ENCODE measurements around the gene HPSE2. TPM values are rescaled to one million over a fixed set of nuclear protein-coding genes. Genes with fewer than 3 reads are reported as not detected.

Gene HPSE2
- total RNA-seq, 1 donor from 2014 or later = not detected

- peak; percentile 43 for DNase-seq (ENCODE audit: low read depth)
- Histone ChIP-seq H3K36me3 (ENCODE audit: control insufficient read depth, insufficient read depth, low read length) (no peaks in the 10 kb centered on the region), H3K4me3 (ENCODE audit: low read depth, low read length) (no peak overlapping the region), H3K27me3 (ENCODE audit: control insufficient read depth, insufficient read depth, low read length) (no peaks in the 10 kb centered on the region)
- peak; percentile 58 for FAIRE-seq
- no peak for TF ChIP-seq CTCF (IDR thresholded peaks at IDR 0.05; ENCODE audit: insufficient read depth, low read length, severe bottlenecking)
Observed at GRCh38 chr10:98638920-98639319, 596.7 kb downstream of the HPSE2 start.

GRCh38 chr10:98636921-98637329 lies 598.7 kb downstream of the HPSE2 start:
- no peaks in the 10 kb centered on the region for H3K27me3 ChIP-seq (ENCODE audit: control insufficient read depth, insufficient read depth, low read length)
- H3K36me3 ChIP-seq (ENCODE audit: control insufficient read depth, insufficient read depth, low read length) = no peaks in the 10 kb centered on the region
- TF ChIP-seq CTCF (IDR thresholded peaks at IDR 0.05; ENCODE audit: insufficient read depth, low read length, severe bottlenecking) = no peak
- FAIRE-seq (no peak), DNase-seq (ENCODE audit: low read depth) (peak; percentile 74)
- no peak overlapping the region for H3K4me3 ChIP-seq (ENCODE audit: low read depth, low read length)

- DNase-seq (ENCODE audit: low read depth) = no peak
- no peak for FAIRE-seq
- no peak for TF ChIP-seq CTCF (IDR thresholded peaks at IDR 0.05; ENCODE audit: insufficient read depth, low read length, severe bottlenecking)
- Histone ChIP-seq H3K36me3 (ENCODE audit: control insufficient read depth, insufficient read depth, low read length) (no peaks in the 10 kb centered on the region), H3K4me3 (ENCODE audit: low read depth, low read length) (no peak overlapping the region), H3K27me3 (ENCODE audit: control insufficient read depth, insufficient read depth, low read length) (no peaks in the 10 kb centered on the region)
Observed at GRCh38 chr10:98632456-98633150, 603.0 kb downstream of the HPSE2 start.

- TF ChIP-seq CTCF (IDR thresholded peaks at IDR 0.05; ENCODE audit: insufficient read depth, low read length, severe bottlenecking) = no peak
- DNase-seq (ENCODE audit: low read depth) = no peak
- FAIRE-seq = no peak
Observed at GRCh38 chr10:98628206-98628605, 607.4 kb downstream of the HPSE2 start.

GRCh38 chr10:98627711-98628110 lies 607.9 kb downstream of the HPSE2 start:
- TF ChIP-seq CTCF (IDR thresholded peaks at IDR 0.05; ENCODE audit: insufficient read depth, low read length, severe bottlenecking) = no peak
- FAIRE-seq (no peak), DNase-seq (ENCODE audit: low read depth) (no peak)
- H3K27me3 ChIP-seq (ENCODE audit: control insufficient read depth, insufficient read depth, low read length) = no peaks in the 10 kb centered on the region
- no peaks in the 10 kb centered on the region for H3K36me3 ChIP-seq (ENCODE audit: control insufficient read depth, insufficient read depth, low read length)
- H3K4me3 ChIP-seq (ENCODE audit: low read depth, low read length) = no peak overlapping the region

More at GRCh38 chr10:98628206-98628605, 607.4 kb downstream of the HPSE2 start:
- Histone ChIP-seq H3K4me3 (ENCODE audit: low read depth, low read length) (no peak overlapping the region), H3K36me3 (ENCODE audit: control insufficient read depth, insufficient read depth, low read length) (no peaks in the 10 kb centered on the region), H3K27me3 (ENCODE audit: control insufficient read depth, insufficient read depth, low read length) (no peaks in the 10 kb centered on the region)

- FAIRE-seq = no peak
- no peak for TF ChIP-seq CTCF (IDR thresholded peaks at IDR 0.05; ENCODE audit: insufficient read depth, low read length, severe bottlenecking)
Observed at GRCh38 chr10:98624963-98625362, 610.7 kb downstream of the HPSE2 start.

More at GRCh38 chr10:98624963-98625362, 610.7 kb downstream of the HPSE2 start:
- Histone ChIP-seq H3K4me3 (ENCODE audit: low read depth, low read length) (no peak overlapping the region), H3K36me3 (ENCODE audit: control insufficient read depth, insufficient read depth, low read length) (no peaks in the 10 kb centered on the region), H3K27me3 (ENCODE audit: control insufficient read depth, insufficient read depth, low read length) (no peaks in the 10 kb centered on the region)
- no peak for DNase-seq (ENCODE audit: low read depth)

Data from bronchial epithelial cell (primary cell).